IMR-90 (cell line): ENCODE data around the gene ARHGAP10.

Source experiments
- BHLHE40 ChIP-seq: fragments of 150-350 bp; IDR thresholded peaks from 2 replicates; pipeline ENCODE4 v1.6.1; 2016; ENCODE audit warnings: mild to moderate bottlenecking, low read depth, low read length
- CTCF ChIP-seq: conservative IDR thresholded peaks from 2 replicates; pipeline ENCODE4 v1.5.1; 2012; ENCODE audit warnings: mild to moderate bottlenecking, low read depth, low read length, improper control_type of control experiment
- ELK1 ChIP-seq: fragments of 150-350 bp; IDR thresholded peaks from 2 replicates; pipeline ENCODE4 v1.6.1; 2016; ENCODE audit warnings: low read depth, mild to moderate bottlenecking, low read length, moderate library complexity, borderline replicate concordance
- FOS ChIP-seq: fragments of 150-350 bp; IDR thresholded peaks from 2 replicates; pipeline ENCODE4 v1.6.1; 2016; ENCODE audit warnings: low read depth, low read length
- POLR2A ChIP-seq: IDR thresholded peaks from 2 replicates; pipeline ENCODE4 v1.6.1; 2012; ENCODE audit warnings: mild to moderate bottlenecking, low read depth, low read length
- RAD21 ChIP-seq: IDR thresholded peaks from 2 replicates; pipeline ENCODE4 v1.6.1; 2012; ENCODE audit warnings: low read length, improper control_type of control experiment

GRCh38 chr4:147955827-147956558, 224.1 kb downstream of the ARHGAP10 start:
- no peak for TF ChIP-seq CTCF
- TF ChIP-seq BHLHE40, result no peak
- no peak for TF ChIP-seq POLR2A
- no peak for TF ChIP-seq FOS
- no peak for TF ChIP-seq ELK1
- TF ChIP-seq RAD21, result no peak
